GM15510 (cell line): Measurements from ENCODE around the gene CDK14.

Experiments
- POLR2A ChIP-seq: IDR thresholded peaks from 3 replicates; pipeline ENCODE4 v1.6.1; 2011; ENCODE audit warnings: borderline replicate concordance; ENCODE audit not compliant: insufficient read length; ENCODE audit errors: extremely low read depth

The CDK14 gene

DNA sequence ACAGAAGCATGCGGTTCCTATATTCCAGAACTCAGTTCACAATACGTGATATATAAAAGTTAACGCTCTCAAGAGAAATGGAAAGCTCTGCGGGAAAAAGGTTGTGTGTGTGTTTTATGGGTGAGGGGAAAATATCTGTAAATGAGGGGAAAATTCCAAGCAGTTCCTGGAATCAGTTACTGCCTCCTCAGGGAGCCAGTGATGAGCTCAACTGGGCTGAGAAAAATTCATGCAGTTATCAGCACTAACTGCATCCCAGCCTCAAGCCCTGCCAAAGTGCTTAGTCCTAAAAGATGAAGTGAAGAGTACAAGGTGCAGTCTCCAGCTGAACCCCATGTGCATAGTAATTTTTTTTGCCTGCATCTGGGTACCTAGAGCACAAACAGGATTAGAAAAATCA lies 191.9 kb downstream of the CDK14 start:
- no peak for TF ChIP-seq POLR2A

DNA sequence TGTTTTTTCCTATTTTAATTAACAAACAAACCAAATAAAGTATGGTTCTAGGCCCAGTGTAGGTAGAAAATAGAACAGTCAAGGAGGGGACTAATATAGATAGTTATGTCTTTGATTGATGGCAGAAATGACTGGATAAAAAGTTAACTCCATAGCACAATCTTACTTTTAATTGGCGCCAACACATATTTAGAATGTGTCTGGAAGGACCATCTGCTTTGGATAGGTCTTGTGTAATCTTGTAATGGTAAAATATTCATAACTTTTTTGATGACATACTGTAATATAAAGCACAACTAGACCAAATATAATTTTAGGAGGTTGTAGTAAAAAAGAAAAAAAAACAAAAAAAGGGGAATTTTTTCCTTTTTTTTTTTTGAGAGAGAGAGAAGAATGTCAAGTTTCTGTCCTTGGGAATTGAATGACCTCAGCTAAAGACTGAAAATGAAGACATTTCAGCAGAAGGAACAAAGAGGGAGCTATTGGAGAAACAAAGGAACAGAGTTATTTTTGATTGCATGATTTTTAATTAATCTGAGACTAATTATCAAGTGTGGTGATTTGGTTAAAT lies 193.7 kb downstream of the CDK14 start:
- TF ChIP-seq POLR2A, result no peak

DNA sequence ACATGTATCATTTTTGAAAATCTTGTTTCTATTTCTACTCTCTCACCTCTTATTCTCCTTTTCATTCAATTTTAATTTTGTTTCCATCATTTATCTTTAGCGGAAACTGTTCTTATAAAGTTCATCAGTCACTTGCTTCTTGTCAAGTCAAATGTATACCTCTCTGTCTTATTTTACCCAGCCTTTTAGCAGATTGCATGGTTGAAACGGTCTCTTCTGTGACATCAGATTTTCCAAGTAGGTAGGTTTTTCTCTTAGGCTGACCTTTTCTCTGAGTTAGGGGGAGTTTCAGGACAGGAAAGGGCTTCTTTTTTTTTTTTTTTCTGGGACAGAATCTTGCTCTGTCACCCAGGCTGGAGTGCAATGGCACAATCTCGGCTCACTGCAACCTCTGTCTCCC lies 195.5 kb downstream of the CDK14 start:
- TF ChIP-seq POLR2A, result no peak

DNA sequence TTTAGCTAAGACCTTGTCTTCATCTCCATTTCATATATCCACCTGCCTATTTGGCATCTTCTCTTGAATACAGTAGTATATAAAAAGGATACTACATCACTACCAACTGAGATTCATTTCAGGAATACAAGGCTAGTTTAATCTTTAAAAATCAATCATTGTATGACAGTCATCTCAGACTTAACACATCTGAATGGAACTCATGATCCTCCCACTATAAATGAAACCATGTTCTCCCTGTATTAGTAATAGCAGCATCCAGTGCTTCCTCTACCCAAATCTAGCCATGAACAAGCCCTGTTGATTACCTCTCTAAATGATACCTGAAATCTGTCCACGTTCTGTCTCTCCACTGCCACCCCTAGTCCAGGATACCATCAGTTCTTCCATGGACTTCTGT lies 196.2 kb downstream of the CDK14 start:
- no peak for TF ChIP-seq POLR2A

DNA sequence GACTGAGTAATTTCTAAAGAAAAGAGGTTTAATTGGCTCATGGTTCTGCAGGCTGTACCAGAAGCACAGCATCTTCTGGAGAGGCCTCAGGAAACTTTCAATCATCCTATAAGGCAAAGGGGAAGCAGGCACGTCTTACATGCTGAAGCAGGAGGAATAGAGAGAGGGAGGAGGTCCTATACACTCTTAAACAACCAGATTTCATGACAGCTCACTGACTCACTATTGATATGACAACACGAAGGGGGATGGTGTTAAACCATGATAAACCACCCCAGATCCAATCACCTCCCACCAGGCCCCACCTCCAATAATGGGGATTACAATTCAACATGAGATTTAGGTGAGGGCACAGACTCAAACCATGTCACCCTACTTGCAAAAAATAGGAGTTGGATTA lies 201.5 kb downstream of the CDK14 start:
- no peak for TF ChIP-seq POLR2A

DNA sequence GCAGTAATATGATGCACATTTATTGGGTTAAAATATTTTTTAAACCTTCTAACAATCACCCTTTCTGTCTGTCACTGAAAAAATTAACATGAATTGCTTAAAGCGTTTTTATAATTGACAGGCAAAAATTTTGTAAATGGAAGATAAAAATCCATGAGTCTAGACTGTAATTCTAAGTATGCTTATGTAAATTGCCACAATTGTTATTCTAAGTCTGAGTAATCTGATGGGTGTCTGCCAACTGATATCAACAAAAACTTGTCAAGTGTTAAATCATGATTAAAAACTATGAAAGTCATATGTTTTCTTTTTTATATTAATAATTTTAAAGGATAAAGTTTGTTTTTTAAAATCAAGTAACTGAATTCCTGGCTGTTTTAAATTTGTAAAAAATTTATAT lies 208.2 kb downstream of the CDK14 start:
- no peak for TF ChIP-seq POLR2A

DNA sequence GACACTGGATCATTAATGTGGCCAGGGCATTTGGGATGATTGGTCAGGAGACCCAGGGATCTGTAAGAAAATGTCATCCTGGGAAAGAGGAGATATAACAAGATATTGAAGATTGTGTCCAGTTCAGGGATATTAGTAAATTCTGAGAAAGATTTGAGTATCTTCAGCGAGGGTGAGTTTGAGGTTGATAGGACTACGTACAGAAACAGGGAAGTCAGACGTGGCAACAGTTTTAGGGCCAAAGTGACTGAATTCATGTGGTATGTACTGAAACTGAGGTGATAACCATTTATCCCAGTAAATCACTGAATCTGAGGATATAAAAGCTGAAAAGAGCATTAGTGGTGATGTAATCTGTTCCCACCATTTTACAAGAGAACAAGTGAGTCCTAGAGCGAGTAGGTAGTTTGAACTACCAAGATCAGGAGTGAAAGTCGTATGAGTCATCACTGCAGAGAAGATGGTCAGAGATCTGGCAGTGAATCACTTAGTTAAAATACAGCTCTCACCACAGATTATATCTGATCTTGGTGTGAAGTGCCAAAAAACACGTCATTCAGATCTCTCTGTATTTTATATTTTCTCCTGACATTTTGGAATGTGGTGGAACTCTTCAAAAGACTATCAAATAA lies 220.5 kb downstream of the CDK14 start:
- no peak for TF ChIP-seq POLR2A

DNA sequence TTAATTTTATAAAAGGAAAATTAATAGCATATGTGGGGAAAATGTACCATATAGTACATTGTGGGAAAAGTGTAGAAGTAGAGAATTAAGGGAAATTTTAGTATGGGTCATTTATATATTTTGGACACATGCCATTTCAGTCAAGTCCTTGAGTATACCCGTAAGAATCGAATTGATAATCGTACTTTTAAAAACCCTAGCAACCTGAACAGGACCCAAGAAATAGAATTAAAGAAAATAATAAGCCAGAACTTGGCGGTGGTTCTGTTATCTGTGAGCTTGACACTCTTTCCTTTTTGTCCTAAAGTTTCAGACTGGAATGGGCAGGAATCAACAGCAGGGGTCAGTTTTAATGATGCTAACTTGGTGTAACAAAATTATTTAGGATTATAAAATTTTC lies 221.0 kb downstream of the CDK14 start:
- no peak for TF ChIP-seq POLR2A

DNA sequence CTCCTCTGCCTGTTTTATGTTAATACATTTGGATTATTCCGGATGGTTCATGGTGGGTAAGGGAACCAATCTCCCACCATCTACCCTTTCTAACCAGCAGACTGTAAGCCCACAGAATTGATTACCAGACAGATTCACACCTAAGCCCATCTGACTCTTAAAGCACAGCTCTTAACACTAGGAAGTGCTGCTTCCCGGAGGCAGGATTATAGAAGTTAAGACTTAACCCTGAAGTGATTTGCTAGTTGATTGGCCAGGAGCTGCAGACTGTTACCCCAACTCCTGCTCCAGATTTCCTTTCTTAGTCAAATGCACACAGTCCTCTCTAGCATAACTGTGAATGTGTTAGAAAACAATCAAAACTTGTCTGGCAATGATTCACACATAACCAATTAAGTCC lies 221.7 kb downstream of the CDK14 start:
- TF ChIP-seq POLR2A, result no peak

DNA sequence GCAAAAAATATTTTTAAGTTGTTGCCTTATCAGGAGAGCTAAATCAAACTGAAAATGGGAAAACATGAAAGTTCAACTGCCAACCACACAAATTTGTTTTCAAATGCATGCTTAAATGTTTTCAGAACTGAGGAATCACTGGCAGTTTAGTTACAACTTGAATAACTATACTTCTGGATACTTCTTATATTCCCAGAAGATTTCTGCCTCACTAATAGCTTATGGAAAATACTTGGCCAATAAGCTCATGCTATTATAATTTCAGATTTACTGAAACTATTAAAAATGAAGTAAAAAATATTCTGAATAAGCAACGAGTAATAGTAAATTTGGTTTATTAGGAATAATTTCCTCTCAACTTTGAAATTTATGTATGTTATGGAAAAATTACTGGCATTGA lies 222.2 kb downstream of the CDK14 start:
- TF ChIP-seq POLR2A, result no peak

DNA sequence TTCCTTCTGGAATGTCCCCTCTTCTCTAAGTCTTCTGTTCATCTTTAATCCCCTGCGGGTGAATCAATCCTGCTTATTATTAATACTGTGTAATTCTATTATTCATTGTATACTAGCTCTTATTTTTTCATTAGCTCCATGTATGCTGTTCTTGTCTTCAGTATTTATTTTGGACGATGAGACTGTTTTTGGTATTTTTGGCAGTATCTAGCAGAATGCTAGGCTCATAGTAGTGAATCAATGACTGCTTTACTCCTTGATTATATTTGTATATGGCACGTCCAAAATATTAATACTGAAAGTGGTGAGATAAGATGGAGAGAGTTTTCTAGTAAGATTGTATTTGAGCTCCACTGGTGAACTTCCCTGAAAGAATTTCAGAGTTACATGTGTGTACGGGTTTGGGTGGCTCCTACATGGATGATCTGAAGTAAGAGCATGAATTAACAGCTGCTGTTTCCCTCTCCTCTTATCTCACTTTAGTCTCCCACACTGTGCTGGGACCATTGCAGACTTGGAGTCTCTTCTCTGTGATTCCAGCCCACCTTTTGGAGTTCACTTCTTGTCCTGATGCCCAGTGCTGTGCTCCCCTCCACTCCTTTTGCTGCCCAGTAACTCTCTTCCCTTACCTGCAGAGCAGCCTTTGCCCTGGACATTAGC lies 226.0 kb downstream of the CDK14 start:
- TF ChIP-seq POLR2A, result no peak

DNA sequence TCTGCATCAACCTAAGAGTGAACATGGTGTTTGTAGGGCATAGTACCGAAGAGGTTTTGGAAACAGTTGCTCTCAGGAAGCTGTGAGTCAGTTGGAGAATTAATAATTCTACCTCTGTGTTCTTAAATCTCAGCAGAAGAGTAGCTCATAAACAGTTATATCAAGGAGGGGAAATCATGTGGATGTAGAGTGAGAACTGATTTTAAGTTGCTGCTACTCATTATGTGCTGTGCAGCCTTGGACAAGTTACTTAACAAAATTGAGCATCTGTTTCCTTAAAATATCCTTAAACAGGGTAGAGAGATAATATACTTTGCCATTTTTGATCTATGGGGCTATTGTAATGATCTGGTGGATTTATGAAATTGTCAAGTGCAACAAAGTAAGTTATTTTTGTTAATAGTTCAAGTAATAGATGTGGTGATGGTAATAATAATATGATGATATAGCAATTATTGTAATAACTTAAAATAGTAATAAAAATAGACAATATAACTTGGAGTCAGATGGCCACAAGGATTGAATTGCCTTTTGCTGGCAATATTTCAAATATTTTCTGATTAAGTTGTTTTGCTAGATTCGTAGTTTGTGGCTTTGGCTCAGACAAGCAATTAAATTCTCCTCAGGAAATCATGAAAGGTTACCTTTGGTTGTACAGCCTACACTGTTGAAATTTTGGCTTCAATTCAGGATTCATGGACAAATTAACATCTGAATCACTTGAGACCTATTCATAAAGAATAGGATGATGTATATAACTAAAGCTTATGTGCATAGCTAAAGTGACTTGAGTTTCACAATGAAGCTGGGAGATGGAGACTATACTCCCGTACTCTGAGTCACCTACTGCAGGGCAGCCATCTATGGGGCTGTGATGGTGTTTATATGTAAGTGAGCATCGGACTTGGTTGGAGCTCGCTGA lies 228.5 kb downstream of the CDK14 start:
- TF ChIP-seq POLR2A, result no peak

DNA sequence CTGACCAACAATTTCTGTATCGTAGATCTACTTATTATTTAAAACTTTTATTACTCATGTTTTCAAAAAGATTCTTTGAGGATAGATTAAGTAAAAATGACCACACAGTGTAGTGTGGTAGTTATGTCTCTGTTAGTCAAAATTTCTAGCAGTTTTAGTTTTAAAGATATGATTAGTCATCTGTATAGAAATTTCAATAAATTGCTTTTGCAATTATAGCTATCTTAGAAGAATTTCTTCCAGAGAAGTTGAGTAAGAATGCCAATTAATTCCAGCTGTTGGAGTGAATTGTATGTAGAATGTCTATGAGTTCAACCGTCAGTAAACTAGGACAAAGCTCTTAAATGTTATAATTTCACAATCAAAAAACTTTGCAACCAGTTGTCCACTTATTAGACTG lies 229.7 kb downstream of the CDK14 start:
- no peak for TF ChIP-seq POLR2A

DNA sequence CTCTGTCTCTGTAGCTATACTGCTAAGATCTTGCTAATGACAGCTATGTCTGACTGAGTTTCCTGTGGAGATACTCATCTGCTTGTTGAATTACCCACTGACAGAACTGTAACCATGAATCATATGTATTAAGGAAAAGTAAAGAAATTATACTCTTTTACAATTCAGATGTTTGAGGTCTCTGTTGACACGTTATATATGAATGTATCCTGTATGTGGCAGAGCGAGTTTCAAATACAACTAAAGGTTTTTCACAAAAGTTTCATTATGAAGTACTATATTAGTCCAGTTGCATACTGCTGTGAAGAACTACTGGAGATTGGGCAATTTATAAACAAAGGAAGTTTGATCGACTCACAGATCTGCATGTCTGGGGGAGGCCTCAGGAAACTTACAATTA lies 232.5 kb downstream of the CDK14 start:
- no peak for TF ChIP-seq POLR2A

DNA sequence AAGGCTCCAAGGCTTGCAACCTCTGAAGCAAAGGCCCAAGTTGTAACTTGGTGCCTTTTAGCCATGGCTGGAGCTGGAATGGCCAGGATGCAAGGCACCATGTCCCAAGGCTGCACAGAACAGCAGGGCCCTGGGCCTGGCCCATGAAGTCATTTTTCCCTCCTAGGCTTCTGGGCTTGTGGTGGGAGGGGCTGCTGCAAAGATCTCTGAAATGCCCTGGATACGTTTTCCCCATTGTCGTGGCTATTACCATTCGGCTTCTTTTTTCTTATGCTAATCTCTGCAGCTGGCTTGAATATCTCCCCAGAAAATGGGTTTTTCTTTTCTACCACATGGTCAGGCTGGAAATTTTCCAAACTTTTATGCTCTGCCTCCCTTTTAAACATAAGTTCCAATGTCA lies 234.2 kb downstream of the CDK14 start:
- TF ChIP-seq POLR2A, result no peak
